Measurements from ENCODE around the gene GBE1. TPM values are rescaled to one million over a fixed set of nuclear protein-coding genes. Genes with fewer than 3 reads are reported as not detected.

GBE1 gene
- polyA plus RNA-seq, 1 experiment = 60.1 TPM

DNA sequence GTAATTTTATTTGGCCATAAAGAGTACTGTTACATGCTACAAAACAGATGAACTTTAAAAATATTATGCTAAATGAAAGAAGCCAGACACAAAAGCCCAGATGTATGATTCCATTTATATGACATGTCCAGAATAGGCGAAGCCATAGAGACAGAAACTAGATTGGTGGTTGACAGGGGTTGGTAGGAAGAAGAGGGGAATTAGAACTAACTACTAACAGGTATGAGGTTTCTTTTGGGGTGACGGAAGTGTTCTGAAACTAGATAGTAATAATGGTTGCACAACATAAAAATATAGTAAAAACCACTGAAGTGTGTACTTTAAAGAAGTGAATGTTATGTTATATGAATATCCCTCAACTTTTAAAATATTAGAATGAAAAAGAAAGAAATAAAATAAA, 66.1 kb downstream of the GBE1 start:
- TF ChIP-seq CTCF (IDR thresholded peaks at IDR 0.05; ENCODE audit: low read depth, low read length) = no peak
- POLR2A ChIA-PET = no interaction called here
- Histone ChIP-seq H3K27me3 (ENCODE audit: control insufficient read depth, insufficient read depth, low read length) (no peaks in the 10 kb centered on the region), H3K9me3 (ENCODE audit: control insufficient read depth, insufficient read depth, low read length) (no peaks in the 10 kb centered on the region), H3K27ac (ENCODE audit: low read depth, low read length) (no peak overlapping the region), H3K4me3 (ENCODE audit: low read depth, low read length) (no peak overlapping the region)
- no peak for DNase-seq (ENCODE audit: low read depth, low spot score)
- CTCF ChIA-PET = no interaction called here

DNA sequence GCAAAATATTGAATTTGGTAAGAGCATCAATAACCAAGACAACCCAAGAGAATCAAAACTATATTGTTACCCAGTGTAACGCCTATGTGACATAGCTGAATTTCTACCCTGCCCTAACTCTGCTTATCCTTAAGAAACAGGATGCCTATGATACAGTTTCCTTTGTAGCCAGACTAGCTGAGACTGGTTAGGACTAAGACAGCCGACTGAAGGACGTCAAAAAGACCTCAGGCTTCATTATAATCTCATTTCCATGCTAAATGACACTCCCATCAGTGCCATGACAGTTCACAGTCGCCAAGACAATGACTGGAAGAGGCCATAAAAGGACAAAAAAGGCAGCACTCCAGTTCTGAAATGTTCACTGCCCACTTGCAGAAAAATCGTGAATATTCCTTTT, 66.8 kb downstream of the GBE1 start:
- H3K9me3 ChIP-seq (ENCODE audit: control insufficient read depth, insufficient read depth, low read length) = no peaks in the 10 kb centered on the region
- TF ChIP-seq CTCF (IDR thresholded peaks at IDR 0.05; ENCODE audit: low read depth, low read length) = no peak
- H3K27me3 ChIP-seq (ENCODE audit: control insufficient read depth, insufficient read depth, low read length) = no peaks in the 10 kb centered on the region
- H3K27ac ChIP-seq (ENCODE audit: low read depth, low read length) = no peak overlapping the region
- no peak overlapping the region for H3K4me3 ChIP-seq (ENCODE audit: low read depth, low read length)
- POLR2A ChIA-PET = no interaction called here
- no peak for DNase-seq (ENCODE audit: low read depth, low spot score)
- CTCF ChIA-PET = no interaction called here

GRCh38 chr3:81692766-81693165, 68.7 kb downstream of the GBE1 start:
- ChIA-PET CTCF (no interaction called here), POLR2A (no interaction called here)
- no peak overlapping the region for H3K4me3 ChIP-seq (ENCODE audit: low read depth, low read length)
- no peak overlapping the region for H3K27ac ChIP-seq (ENCODE audit: low read depth, low read length)
- no peaks in the 10 kb centered on the region for H3K27me3 ChIP-seq (ENCODE audit: control insufficient read depth, insufficient read depth, low read length)
- no peak for TF ChIP-seq CTCF (IDR thresholded peaks at IDR 0.05; ENCODE audit: low read depth, low read length)
- no peak for DNase-seq (ENCODE audit: low read depth, low spot score)
- no peaks in the 10 kb centered on the region for H3K9me3 ChIP-seq (ENCODE audit: control insufficient read depth, insufficient read depth, low read length)

DNA sequence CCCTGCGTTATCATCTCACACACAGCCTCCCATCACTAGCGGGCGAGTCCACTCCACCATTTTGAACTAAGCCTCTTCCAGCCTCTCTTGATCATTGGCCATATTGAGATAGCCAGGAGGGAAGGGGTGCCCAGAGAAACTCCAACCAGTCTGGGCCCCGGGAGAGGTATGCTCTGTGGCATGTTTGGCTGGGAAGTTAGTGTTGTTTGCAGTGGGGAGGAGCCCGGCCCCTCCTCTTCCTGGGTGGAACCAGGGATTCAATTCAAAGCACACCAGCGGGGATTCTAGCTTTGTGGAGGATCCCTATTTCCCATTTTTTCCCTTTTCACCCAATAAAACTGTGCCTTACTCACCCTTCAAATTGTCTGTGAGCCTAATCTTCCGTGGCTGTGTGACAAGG, 71.8 kb downstream of the GBE1 start:
- no peak for TF ChIP-seq CTCF (IDR thresholded peaks at IDR 0.05; ENCODE audit: low read depth, low read length)
- POLR2A ChIA-PET = no interaction called here
- Histone ChIP-seq H3K4me3 (ENCODE audit: low read depth, low read length) (no peak overlapping the region), H3K9me3 (ENCODE audit: control insufficient read depth, insufficient read depth, low read length) (no peaks in the 10 kb centered on the region), H3K27me3 (ENCODE audit: control insufficient read depth, insufficient read depth, low read length) (no peaks in the 10 kb centered on the region), H3K27ac (ENCODE audit: low read depth, low read length) (no peak overlapping the region)
- no peak for DNase-seq (ENCODE audit: low read depth, low spot score)
- CTCF ChIA-PET = no interaction called here

DNA sequence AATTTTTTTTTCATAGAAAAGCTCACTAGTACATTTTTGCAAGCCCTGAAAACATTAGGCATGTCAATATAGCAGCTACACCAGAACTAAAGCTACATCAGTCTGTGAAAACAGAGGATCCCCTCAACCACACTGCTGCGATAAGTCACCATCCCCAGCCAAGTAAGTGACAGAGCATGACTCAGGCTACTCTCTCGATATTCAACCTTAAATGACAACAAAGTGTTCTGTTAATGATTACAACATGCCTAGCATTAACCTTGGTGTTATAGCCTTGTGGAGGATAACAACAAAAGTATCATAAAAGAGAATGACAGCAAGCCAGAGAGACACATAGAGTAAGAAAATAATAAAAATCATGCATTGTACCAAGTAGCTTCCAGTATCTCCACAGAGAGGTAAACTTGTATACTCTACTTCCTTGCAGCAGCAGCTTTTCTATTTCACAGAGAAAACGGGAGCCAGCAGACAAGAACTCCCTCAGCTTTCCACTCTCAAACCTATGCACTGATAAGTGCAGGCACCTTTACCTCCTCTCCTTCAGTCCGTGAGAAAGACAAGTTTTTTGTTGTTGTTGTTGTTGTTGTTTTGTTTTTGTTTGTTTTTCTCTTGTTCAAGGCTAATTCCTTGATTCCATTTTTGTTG, 76.6 kb downstream of the GBE1 start:
- ChIA-PET POLR2A (no interaction called here), CTCF (no interaction called here)
- TF ChIP-seq CTCF (IDR thresholded peaks at IDR 0.05; ENCODE audit: low read depth, low read length) = no peak
- Histone ChIP-seq H3K27me3 (ENCODE audit: control insufficient read depth, insufficient read depth, low read length) (no peaks in the 10 kb centered on the region), H3K9me3 (ENCODE audit: control insufficient read depth, insufficient read depth, low read length) (no peaks in the 10 kb centered on the region), H3K27ac (ENCODE audit: low read depth, low read length) (no peak overlapping the region), H3K4me3 (ENCODE audit: low read depth, low read length) (no peak overlapping the region)
- DNase-seq (ENCODE audit: low read depth, low spot score) = no peak
